WERI-Rb-1 (cell line): ENCODE measurements around the gene IPP.
"Not testable (repeated sequence)": the region's sequence is repeated elsewhere in the genome, so short reads cannot be mapped to it uniquely, and the experiment has no call there.

Experiments used
- DNase-seq: peaks from one replicate; pipeline ENCODE4 v3.0.0-alpha.2; 2020
- H3K27ac ChIP-seq: fragments of 250-450 bp; sonication (Bioruptor Pico); 2 replicates; pipeline ENCODE4 v1.5.1; 2020; ENCODE audit warnings: mild to moderate bottlenecking, moderate library complexity
- H3K27me3 ChIP-seq: fragments of 250-450 bp; sonication (Bioruptor Pico); 2 replicates; pipeline ENCODE4 v1.5.1; 2021; ENCODE audit warnings: mild to moderate bottlenecking, low read depth, moderate library complexity; ENCODE audit not compliant: insufficient read depth, severe bottlenecking
- H3K36me3 ChIP-seq: fragments of 250-450 bp; sonication (Bioruptor Pico); 2 replicates; pipeline ENCODE4 v1.5.1; 2020; ENCODE audit warnings: mild to moderate bottlenecking, moderate library complexity
- H3K4me3 ChIP-seq: 2 replicates; pipeline ENCODE4 v1.5.1; 2011; ENCODE audit warnings: low read depth, mild to moderate bottlenecking, control low read depth, low read length
- H3K9me3 ChIP-seq: fragments of 250-450 bp; sonication (Bioruptor Pico); 2 replicates; pipeline ENCODE4 v1.5.1; 2021; ENCODE audit warnings: mild to moderate bottlenecking, moderate library complexity; ENCODE audit not compliant: severe bottlenecking
- TF ChIP-seq, protein P1 (sequence below): IDR thresholded peaks from 2 replicates; pipeline ENCODE4 v1.5.1; 2011; ENCODE audit warnings: low read depth, mild to moderate bottlenecking, control low read depth, inconsistent platforms, low read length

The IPP gene

DNA sequence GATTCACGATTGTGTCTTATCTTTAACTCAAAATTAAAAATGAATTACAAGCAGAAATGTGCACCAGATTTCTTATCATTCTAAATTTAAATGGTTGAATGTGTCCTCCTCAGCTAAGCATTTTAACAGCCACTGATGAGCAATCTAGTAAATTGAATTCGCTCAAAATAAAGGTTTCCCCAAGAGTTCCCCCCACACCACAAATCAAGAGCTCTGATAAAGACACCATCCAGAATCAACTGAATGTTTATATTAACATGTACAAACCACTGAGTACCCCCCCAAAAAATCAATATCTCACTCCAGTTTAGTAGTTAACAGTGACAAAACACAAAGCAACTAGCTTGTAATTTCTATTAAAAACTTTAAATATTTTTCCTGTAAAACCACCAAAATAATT lies 66.1 kb downstream of the IPP start:
- H3K27ac ChIP-seq = no peak overlapping the region
- TF ChIP-seq, protein P1, sequence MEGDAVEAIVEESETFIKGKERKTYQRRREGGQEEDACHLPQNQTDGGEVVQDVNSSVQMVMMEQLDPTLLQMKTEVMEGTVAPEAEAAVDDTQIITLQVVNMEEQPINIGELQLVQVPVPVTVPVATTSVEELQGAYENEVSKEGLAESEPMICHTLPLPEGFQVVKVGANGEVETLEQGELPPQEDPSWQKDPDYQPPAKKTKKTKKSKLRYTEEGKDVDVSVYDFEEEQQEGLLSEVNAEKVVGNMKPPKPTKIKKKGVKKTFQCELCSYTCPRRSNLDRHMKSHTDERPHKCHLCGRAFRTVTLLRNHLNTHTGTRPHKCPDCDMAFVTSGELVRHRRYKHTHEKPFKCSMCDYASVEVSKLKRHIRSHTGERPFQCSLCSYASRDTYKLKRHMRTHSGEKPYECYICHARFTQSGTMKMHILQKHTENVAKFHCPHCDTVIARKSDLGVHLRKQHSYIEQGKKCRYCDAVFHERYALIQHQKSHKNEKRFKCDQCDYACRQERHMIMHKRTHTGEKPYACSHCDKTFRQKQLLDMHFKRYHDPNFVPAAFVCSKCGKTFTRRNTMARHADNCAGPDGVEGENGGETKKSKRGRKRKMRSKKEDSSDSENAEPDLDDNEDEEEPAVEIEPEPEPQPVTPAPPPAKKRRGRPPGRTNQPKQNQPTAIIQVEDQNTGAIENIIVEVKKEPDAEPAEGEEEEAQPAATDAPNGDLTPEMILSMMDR = no peak
- H3K9me3 ChIP-seq = no peaks in the 10 kb centered on the region
- peaks cover 3% of the 10 kb centered on the region; the same call in 1 of the 2 replicates for H3K36me3 ChIP-seq
- H3K4me3 ChIP-seq = no peak overlapping the region
- H3K27me3 ChIP-seq = no peaks in the 10 kb centered on the region
- no peak for DNase-seq

DNA sequence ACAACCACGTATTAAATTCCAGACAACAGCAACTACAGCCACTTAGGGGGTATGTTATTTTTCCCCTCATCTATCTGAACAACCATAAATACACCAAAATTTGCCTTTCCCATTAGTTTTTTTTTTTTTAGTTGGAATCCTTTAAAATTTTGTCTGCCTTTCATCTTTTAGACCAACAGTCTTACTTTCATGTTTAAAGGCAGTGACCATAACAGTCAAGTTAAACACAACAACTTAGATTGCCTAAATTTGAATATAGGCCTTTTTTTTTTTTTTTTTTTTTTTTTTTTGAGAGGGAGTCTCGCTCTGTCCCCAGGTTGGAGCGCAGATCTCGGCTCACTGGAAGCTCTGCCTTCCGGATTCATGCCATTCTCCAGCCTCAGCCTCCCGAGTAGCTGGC lies 67.5 kb downstream of the IPP start:
- Histone ChIP-seq H3K27ac (no peak overlapping the region), H3K4me3 (no peak overlapping the region), H3K27me3 (no peaks in the 10 kb centered on the region), H3K36me3 (peaks cover 8% of the 10 kb centered on the region), H3K9me3 (no peaks in the 10 kb centered on the region)
- DNase-seq = no peak
- TF ChIP-seq, protein P1 = no peak

DNA sequence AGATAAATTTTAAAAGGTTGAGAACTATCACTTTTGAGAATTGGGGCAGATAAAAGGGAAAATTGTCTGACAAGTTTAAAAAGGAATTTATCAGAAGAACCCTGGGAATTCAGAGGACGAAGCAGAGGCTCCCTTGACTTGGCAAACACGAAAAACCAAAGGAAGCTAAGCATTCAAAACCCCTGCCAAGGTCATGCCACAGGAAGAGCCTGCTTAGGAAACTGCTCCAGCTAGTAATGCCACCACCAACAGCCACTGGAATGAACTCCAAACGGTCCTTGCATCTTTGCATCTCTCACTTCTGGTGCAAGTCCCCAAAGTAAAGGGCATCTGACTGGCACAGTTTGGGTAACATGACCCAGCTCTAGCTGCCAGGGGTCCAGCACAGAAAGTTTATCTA lies 71.3 kb downstream of the IPP start:
- Histone ChIP-seq H3K9me3 (no peaks in the 10 kb centered on the region), H3K4me3 (no peak overlapping the region), H3K27me3 (no peaks in the 10 kb centered on the region), H3K27ac (no peak overlapping the region), H3K36me3 (peaks cover 5% of the 10 kb centered on the region)
- DNase-seq = no peak
- TF ChIP-seq, protein P1 = no peak

DNA sequence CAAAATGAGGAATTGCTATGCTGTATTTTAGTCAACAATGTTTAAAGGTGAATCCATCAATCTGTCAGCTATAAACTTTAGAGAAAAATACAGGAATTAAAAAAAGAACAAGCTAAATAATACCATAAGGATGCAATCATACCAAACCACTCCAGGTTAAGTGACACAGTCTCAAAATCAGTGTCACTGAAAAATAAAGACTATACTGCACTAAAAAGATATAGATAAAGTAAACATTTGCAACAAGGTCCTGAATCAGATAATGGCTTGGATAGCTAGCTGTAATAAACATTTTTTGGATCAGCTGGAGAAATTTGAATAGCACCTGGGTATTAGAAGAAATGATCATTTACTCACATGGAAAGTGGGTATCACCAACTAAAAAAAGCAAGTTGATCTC lies 72.0 kb downstream of the IPP start:
- no peak overlapping the region for H3K4me3 ChIP-seq
- DNase-seq = no peak
- no peak overlapping the region for H3K27ac ChIP-seq
- H3K36me3 ChIP-seq = peaks cover 5% of the 10 kb centered on the region
- no peaks in the 10 kb centered on the region for H3K27me3 ChIP-seq
- TF ChIP-seq, protein P1 = no peak
- no peaks in the 10 kb centered on the region for H3K9me3 ChIP-seq

DNA sequence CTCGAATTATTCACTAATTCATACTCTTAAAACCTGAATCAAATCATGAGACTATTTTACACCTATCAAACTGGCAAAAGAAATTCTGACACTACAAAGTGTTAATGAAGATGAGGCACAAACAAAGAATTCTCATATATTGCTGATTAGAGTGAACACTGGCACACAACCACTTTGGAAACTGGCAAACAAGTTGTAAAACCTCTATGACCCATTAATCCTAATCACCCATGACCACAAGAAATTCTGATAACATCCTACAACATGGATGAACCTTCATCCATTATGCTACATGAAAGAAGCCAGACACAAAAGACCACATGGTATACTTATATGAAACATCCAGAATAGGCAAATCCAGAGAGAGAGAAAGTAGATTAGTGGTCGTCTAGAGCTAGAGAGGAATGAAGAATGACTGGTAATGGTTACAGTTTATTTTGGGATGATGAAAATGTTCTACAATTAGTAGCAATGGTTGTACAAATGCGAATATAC lies 72.7 kb downstream of the IPP start:
- Histone ChIP-seq H3K27me3 (no peaks in the 10 kb centered on the region), H3K9me3 (no peaks in the 10 kb centered on the region), H3K36me3 (peaks cover 5% of the 10 kb centered on the region), H3K4me3 (no peak overlapping the region), H3K27ac (no peak overlapping the region)
- TF ChIP-seq, protein P1 = no peak
- DNase-seq = no peak

DNA sequence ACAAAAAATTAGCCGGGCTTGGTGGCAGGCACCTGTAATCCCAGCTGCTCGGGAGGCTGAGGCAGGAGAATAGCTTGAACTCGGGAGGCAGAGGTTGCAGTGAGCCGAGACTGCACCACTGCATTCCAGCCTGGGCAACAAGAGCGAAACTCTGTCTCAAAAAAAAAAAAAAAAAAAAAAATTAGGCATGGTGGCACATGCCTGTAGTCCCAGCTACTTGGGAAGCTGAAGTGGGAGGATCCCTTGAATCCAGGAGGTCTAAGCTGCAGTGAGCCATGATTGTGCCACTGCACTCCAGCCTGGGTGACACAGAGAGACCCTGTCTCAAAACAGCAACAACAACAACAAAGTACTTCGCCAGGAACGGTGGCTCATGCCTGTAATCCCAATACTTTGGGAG lies 73.9 kb downstream of the IPP start:
- not testable (repeated sequence) for H3K4me3 ChIP-seq, H3K27ac ChIP-seq, H3K36me3 ChIP-seq, H3K9me3 ChIP-seq, H3K27me3 ChIP-seq, DNase-seq
